ENCODE data around the gene L3MBTL3. TPM values are rescaled to one million over a fixed set of nuclear protein-coding genes. Genes with fewer than 3 reads are reported as not detected.

Gene L3MBTL3
- total and polyA plus RNA-seq, 2 experiments from 2014 or later: 8.7 to 11.2 TPM

GRCh38 chr6:130120731-130121130, 102.3 kb downstream of the L3MBTL3 start:
- Histone ChIP-seq H3K27ac (ENCODE audit: low read depth) (no peak overlapping the region), H2AFZ (no peak overlapping the region), H3K36me3 (ENCODE audit: insufficient read depth) (no peaks in the 10 kb centered on the region), H3F3A (replicated peaks; ENCODE audit: low read depth) (no peaks in the 10 kb centered on the region), H3K4me2 (no peak overlapping the region), H3K9me2 (ENCODE audit: insufficient read depth) (no peaks in the 10 kb centered on the region), H3K4me3 (no peak overlapping the region), H3K79me2 (replicated peaks; ENCODE audit: insufficient read depth) (no peaks in the 10 kb centered on the region), H4K20me1 (replicated peaks; ENCODE audit: insufficient read depth) (no peaks in the 10 kb centered on the region), H3K4me1 (ENCODE audit: insufficient read depth) (no peaks in the 10 kb centered on the region), H3K27me3 (ENCODE audit: insufficient read depth) (no peaks in the 10 kb centered on the region)
- Mint-ChIP-seq H3K27ac (no peak overlapping the region), H3K4me1 (no peaks in the 10 kb centered on the region), H3K27me3 (ENCODE audit: insufficient read depth, low read depth, poor library complexity) (no peaks in the 10 kb centered on the region), H3K4me3 (no peak overlapping the region), H3K9me3 (no peaks in the 10 kb centered on the region), H3K36me3 (ENCODE audit: low read depth) (no peaks in the 10 kb centered on the region)
- TF ChIP-seq STAT1 (IDR thresholded peaks at IDR 0.05; ENCODE audit: unreplicated experiment) (no peak), ZNF331 (CRISPR knock-in tag; IDR thresholded peaks at IDR 0.05; ENCODE audit: low read depth) (no peak)
- DNase-seq (ENCODE audit: low spot score): no peak
- no peak for ATAC-seq

GRCh38 chr6:130122243-130122642, 103.9 kb downstream of the L3MBTL3 start:
- Mint-ChIP-seq H3K27me3 (ENCODE audit: insufficient read depth, low read depth, poor library complexity) (no peaks in the 10 kb centered on the region), H3K36me3 (ENCODE audit: low read depth) (no peaks in the 10 kb centered on the region), H3K9me3 (no peaks in the 10 kb centered on the region), H3K27ac (no peak overlapping the region), H3K4me3 (no peak overlapping the region), H3K4me1 (peaks cover 7% of the 10 kb centered on the region; the same call in 2 of the 3 replicates)
- H3K79me2 ChIP-seq (replicated peaks; ENCODE audit: insufficient read depth): no peaks in the 10 kb centered on the region
- no peak overlapping the region for H3K4me2 ChIP-seq
- H2AFZ ChIP-seq: no peak overlapping the region
- DNase-seq (ENCODE audit: low spot score) (no peak), ATAC-seq (no peak)
- H3F3A ChIP-seq (replicated peaks; ENCODE audit: low read depth): no peaks in the 10 kb centered on the region
- 0 out of 2 replicates have a peak, but pooled peaks cover 2% of the 10 kb centered on the region for H3K4me1 ChIP-seq (ENCODE audit: insufficient read depth)
- H3K36me3 ChIP-seq (ENCODE audit: insufficient read depth): no peaks in the 10 kb centered on the region
- no peak overlapping the region for H3K27ac ChIP-seq (ENCODE audit: low read depth)
- H3K4me3 ChIP-seq: no peak overlapping the region
- no peak for TF ChIP-seq CTCF (conservative IDR thresholded peaks at IDR 0.05; ENCODE audit: low read depth in 2 of 2)
- no peak for TF ChIP-seq NANOG (IDR thresholded peaks at IDR 0.05; ENCODE audit: borderline replicate concordance)
- no peak for TF ChIP-seq STAT1 (IDR thresholded peaks at IDR 0.05; ENCODE audit: unreplicated experiment)
- TF ChIP-seq ZNF331 (CRISPR knock-in tag; IDR thresholded peaks at IDR 0.05; ENCODE audit: low read depth): no peak
- no peak for TF ChIP-seq JUNB (IDR thresholded peaks at IDR 0.05; ENCODE audit: unreplicated experiment)
- no peak for TF ChIP-seq REST (IDR thresholded peaks at IDR 0.05; ENCODE audit: unreplicated experiment)
- peaks cover 3% of the 10 kb centered on the region; the same call in 1 of the 2 replicates for H3K9me2 ChIP-seq (ENCODE audit: insufficient read depth)
- no peaks in the 10 kb centered on the region for H3K27me3 ChIP-seq (ENCODE audit: insufficient read depth)
- no peaks in the 10 kb centered on the region for H4K20me1 ChIP-seq (replicated peaks; ENCODE audit: insufficient read depth)

Data from GM23338 (cell line).